SJCRH30 (cell line): ENCODE results near the gene GMPS. TPM values are rescaled to one million over a fixed set of nuclear protein-coding genes. Genes with fewer than 3 reads are reported as not detected.
"Not testable (repeated sequence)": the region's sequence is repeated elsewhere in the genome, so short reads cannot be mapped to it uniquely, and the experiment has no call there.

ENCODE experiments used
- DNase-seq, 2 experiments: peaks; one replicate each; pipeline ENCODE4 v3.0.0-alpha.2; 2015 to 2020
- H3K27ac ChIP-seq: fragments of 250-450 bp; sonication (Bioruptor Pico); 2 replicates; pipeline ENCODE4 v1.5.1; 2020; ENCODE audit warnings: mild to moderate bottlenecking, moderate library complexity
- H3K27me3 ChIP-seq: fragments of 250-450 bp; sonication (Bioruptor Pico); 2 replicates; pipeline ENCODE4 v1.5.1; 2020; ENCODE audit warnings: mild to moderate bottlenecking, moderate library complexity
- H3K36me3 ChIP-seq: fragments of 250-450 bp; sonication (Bioruptor Pico); 2 replicates; pipeline ENCODE4 v1.5.1; 2020; ENCODE audit warnings: mild to moderate bottlenecking, moderate library complexity
- H3K4me1 ChIP-seq: fragments of 250-450 bp; sonication (Bioruptor Pico); 2 replicates; pipeline ENCODE4 v1.5.1; 2020; ENCODE audit warnings: mild to moderate bottlenecking, moderate library complexity
- H3K4me3 ChIP-seq: fragments of 250-450 bp; sonication (Bioruptor Pico); 2 replicates; pipeline ENCODE4 v1.5.1; 2020; ENCODE audit warnings: mild to moderate bottlenecking, moderate library complexity
- H3K9me3 ChIP-seq: fragments of 250-450 bp; sonication (Bioruptor Pico); replicated peaks from 2 replicates; pipeline ENCODE4 v1.5.1; 2020; ENCODE audit warnings: mild to moderate bottlenecking, moderate library complexity
- total RNA-seq: library from RNA; depleted of rRNA; stranded (reverse); fragments of >200 nt; shearing (Covaris generic); gene quantifications from 2 replicates; pipeline ENCODE4 v1.2.3, GENCODE V29; 2014; rRNA removed

The GMPS gene
- 107 and 119 TPM in 2 replicates for total RNA-seq

GRCh38 chr3:155870133-155870944 lies at the start of gene GMPS:
Gene GMPS, plus strand, starts transcription at chr3:155870650. Its CDS starts 221 bp downstream, at chr3:155870871.
- H3K4me3 ChIP-seq, result peak within 1 kb of the TSS; percentile 84

GRCh38 chr3:155828490-155829098 lies 41.9 kb upstream of the GMPS start:
- H3K4me1 ChIP-seq, H3K27me3 ChIP-seq, H3K36me3 ChIP-seq, H3K4me3 ChIP-seq, H3K9me3 ChIP-seq, H3K27ac ChIP-seq, DNase-seq: not testable (repeated sequence)

More at GRCh38 chr3:155870133-155870944, at the start of gene GMPS:
- H3K27me3 ChIP-seq, result no peaks in the 10 kb centered on the region
- no peaks in the 10 kb centered on the region for H3K9me3 ChIP-seq
- H3K36me3 ChIP-seq, result no peaks in the 10 kb centered on the region
- H3K4me1 ChIP-seq, result 0 out of 2 replicates have a peak, but pooled peaks cover 4% of the 10 kb centered on the region
- DNase-seq, result peak; percentile 90 to 91
- H3K27ac ChIP-seq, result peak within 1 kb of the TSS; percentile 84

GRCh38 chr3:155835341-155836071 lies 34.9 kb upstream of the GMPS start:
- no peak overlapping the region for H3K27ac ChIP-seq
- no peak overlapping the region for H3K4me3 ChIP-seq
- no peaks in the 10 kb centered on the region for H3K27me3 ChIP-seq
- no peak for DNase-seq
- H3K4me1 ChIP-seq, result no peaks in the 10 kb centered on the region
- no peaks in the 10 kb centered on the region for H3K9me3 ChIP-seq
- H3K36me3 ChIP-seq, result peaks cover 4% of the 10 kb centered on the region; the same call in 1 of the 2 replicates

- no peak overlapping the region for H3K27ac ChIP-seq
- no peaks in the 10 kb centered on the region for H3K4me1 ChIP-seq
- no peak for DNase-seq
- no peaks in the 10 kb centered on the region for H3K9me3 ChIP-seq
- H3K36me3 ChIP-seq, result 0 out of 2 replicates have a peak, but pooled peaks cover 2% of the 10 kb centered on the region
- H3K27me3 ChIP-seq, result no peaks in the 10 kb centered on the region
- no peak overlapping the region for H3K4me3 ChIP-seq
These were observed 26.9 kb upstream of the GMPS start for GRCh38 chr3:155843569-155843968.

- DNase-seq, result no peak
- Histone ChIP-seq H3K27ac (no peak overlapping the region), H3K27me3 (no peaks in the 10 kb centered on the region), H3K9me3 (no peaks in the 10 kb centered on the region), H3K4me3 (no peak overlapping the region), H3K36me3 (0 out of 2 replicates have a peak, but pooled peaks cover 2% of the 10 kb centered on the region), H3K4me1 (no peaks in the 10 kb centered on the region)
These were observed 24.3 kb upstream of the GMPS start for GRCh38 chr3:155846119-155846518.

- Histone ChIP-seq H3K36me3 (0 out of 2 replicates have a peak, but pooled peaks cover 2% of the 10 kb centered on the region), H3K4me3 (no peak overlapping the region), H3K27ac (no peak overlapping the region), H3K4me1 (peaks cover 3% of the 10 kb centered on the region; the same call in 1 of the 2 replicates), H3K9me3 (no peaks in the 10 kb centered on the region), H3K27me3 (no peaks in the 10 kb centered on the region)
- DNase-seq, result no peak
These were observed 22.5 kb upstream of the GMPS start for GRCh38 chr3:155847993-155848392.

- not testable (repeated sequence) for H3K9me3 ChIP-seq, DNase-seq, H3K4me3 ChIP-seq, H3K27ac ChIP-seq, H3K4me1 ChIP-seq, H3K36me3 ChIP-seq, H3K27me3 ChIP-seq
These were observed 21.0 kb upstream of the GMPS start for GRCh38 chr3:155849404-155849803.

GRCh38 chr3:155852341-155852740 lies 18.1 kb upstream of the GMPS start:
- peaks cover 3% of the 10 kb centered on the region; the same call in 1 of the 2 replicates for H3K4me1 ChIP-seq
- no peaks in the 10 kb centered on the region for H3K36me3 ChIP-seq
- H3K27ac ChIP-seq, result no peak overlapping the region
- no peaks in the 10 kb centered on the region for H3K27me3 ChIP-seq
- H3K9me3 ChIP-seq, result no peaks in the 10 kb centered on the region
- no peak for DNase-seq
- peak overlapping the region; percentile 80 for H3K4me3 ChIP-seq

- H3K4me3 ChIP-seq, result peak overlapping the region; percentile 80
- peak; percentile 3 to 12 for DNase-seq
- H3K27me3 ChIP-seq, result no peaks in the 10 kb centered on the region
- H3K9me3 ChIP-seq, result no peaks in the 10 kb centered on the region
- H3K27ac ChIP-seq, result peak overlapping the region; percentile 18; the same call in 1 of the 2 replicates
- H3K4me1 ChIP-seq, result peaks cover 3% of the 10 kb centered on the region; the same call in 1 of the 2 replicates
- no peaks in the 10 kb centered on the region for H3K36me3 ChIP-seq
These were observed 17.0 kb upstream of the GMPS start for GRCh38 chr3:155853214-155854140.

- Histone ChIP-seq H3K27me3 (no peaks in the 10 kb centered on the region), H3K27ac (peak within 1 kb of the TSS; percentile 67), H3K9me3 (no peaks in the 10 kb centered on the region), H3K4me1 (peaks cover 3% of the 10 kb centered on the region; the same call in 1 of the 2 replicates), H3K4me3 (peak within 1 kb of the TSS; percentile 80), H3K36me3 (no peaks in the 10 kb centered on the region)
- peak; percentile 97 to 98 for DNase-seq
These were observed 16.1 kb upstream of the GMPS start, which contains the start of gene SLC33A1 for GRCh38 chr3:155854141-155854940. Gene SLC33A1, minus strand, starts transcription at chr3:155854427. Its CDS starts 430 bp downstream, at chr3:155853997.

- Histone ChIP-seq H3K4me1 (no peaks in the 10 kb centered on the region), H3K9me3 (no peaks in the 10 kb centered on the region), H3K27ac (no peak overlapping the region), H3K36me3 (no peaks in the 10 kb centered on the region), H3K4me3 (no peak overlapping the region), H3K27me3 (no peaks in the 10 kb centered on the region)
- peak in 1 of 2 experiments; percentile 11 for DNase-seq
These were observed 10.6 kb upstream of the GMPS start for GRCh38 chr3:155859859-155860258.

- not testable (repeated sequence) for DNase-seq, H3K27ac ChIP-seq, H3K4me3 ChIP-seq, H3K27me3 ChIP-seq, H3K9me3 ChIP-seq, H3K4me1 ChIP-seq, H3K36me3 ChIP-seq
These were observed 10.0 kb upstream of the GMPS start for GRCh38 chr3:155860424-155860823.

- Histone ChIP-seq H3K9me3 (no peaks in the 10 kb centered on the region), H3K27me3 (no peaks in the 10 kb centered on the region), H3K4me1 (no peaks in the 10 kb centered on the region), H3K27ac (no peak overlapping the region), H3K4me3 (no peak overlapping the region), H3K36me3 (no peaks in the 10 kb centered on the region)
- DNase-seq, result no peak
These were observed 8.8 kb upstream of the GMPS start for GRCh38 chr3:155861476-155862183.
